NOMO-1 treated with dmso at 0.1 percent for 144 hours (cell line): ENCODE measurements around the gene TMPRSS12.
A peak's percentile ranks its signal among the peaks of the same experiment; 100 is the strongest.
"Not testable (repeated sequence)": the region's sequence is repeated elsewhere in the genome, so short reads cannot be mapped to it uniquely, and the experiment has no call there.

Source experiments
- DNase-seq: peaks from one replicate; lab custom pipeline; 2025; ENCODE audit not compliant: unreplicated experiment; lab: John Stamatoyannopoulos, UW

The TMPRSS12 gene, protein sequence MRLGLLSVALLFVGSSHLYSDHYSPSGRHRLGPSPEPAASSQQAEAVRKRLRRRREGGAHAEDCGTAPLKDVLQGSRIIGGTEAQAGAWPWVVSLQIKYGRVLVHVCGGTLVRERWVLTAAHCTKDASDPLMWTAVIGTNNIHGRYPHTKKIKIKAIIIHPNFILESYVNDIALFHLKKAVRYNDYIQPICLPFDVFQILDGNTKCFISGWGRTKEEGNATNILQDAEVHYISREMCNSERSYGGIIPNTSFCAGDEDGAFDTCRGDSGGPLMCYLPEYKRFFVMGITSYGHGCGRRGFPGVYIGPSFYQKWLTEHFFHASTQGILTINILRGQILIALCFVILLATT

GRCh38 chr12:50842637-50843493 is at the start of gene TMPRSS12:
Gene TMPRSS12 (plus strand): TSS chr12:50842926. CDS start chr12:50842965, 39 bp downstream.
- no peak for DNase-seq

DNA sequence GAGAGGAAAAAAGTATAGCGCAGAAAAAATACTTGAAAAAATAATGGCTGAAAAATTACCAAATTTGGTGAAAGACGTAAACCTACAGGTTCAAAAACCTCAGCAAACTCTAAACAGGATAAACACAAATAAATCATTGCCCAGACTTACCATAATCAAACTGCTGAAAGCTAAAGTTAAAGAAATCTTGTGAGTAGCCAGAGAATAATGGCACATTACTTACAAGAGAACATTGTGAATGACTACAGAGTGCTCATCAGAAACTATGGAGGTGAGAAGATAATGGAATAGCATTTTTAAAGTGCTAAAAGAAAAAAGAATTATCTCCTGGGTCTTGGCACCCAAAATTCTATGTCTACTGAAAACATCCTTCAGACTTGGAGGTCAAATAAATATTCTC is 42.8 kb upstream of the TMPRSS12 start:
- DNase-seq, result no peak

DNA sequence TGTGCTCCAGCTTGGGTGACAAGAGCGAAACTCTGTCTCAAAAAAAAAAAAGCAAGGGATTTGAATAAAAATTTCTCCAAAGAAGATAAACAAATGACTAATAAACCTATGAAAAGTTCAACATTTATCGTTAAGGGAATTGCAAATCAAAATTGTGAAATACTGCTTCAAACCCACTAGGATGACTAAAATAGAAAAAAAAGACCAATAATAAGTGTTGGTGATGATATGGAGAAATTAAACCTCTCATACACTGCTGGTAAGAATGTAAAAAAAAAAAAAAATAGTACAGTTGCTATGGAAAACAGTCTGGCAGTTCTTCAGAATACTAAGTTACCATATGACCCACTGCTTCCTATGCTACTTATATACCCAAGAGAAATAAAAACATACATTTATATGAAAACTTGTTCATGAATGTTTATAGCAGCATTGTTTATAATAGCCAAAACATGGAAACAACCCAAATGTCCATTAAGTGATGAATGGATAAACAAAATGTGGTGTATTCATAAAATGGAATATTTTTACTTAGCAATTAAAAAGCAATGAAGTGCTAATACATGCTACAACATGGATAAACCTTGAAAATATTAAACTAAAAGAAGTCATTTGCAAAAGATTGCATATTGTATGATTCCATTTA is 39.4 kb upstream of the TMPRSS12 start:
- DNase-seq, result no peak

GRCh38 chr12:50806176-50806575 is 36.5 kb upstream of the TMPRSS12 start:
- no peak for DNase-seq

- not testable (repeated sequence) for DNase-seq
Observed at GRCh38 chr12:50809131-50809530, 33.6 kb upstream of the TMPRSS12 start.

- DNase-seq, result not testable (repeated sequence)
Observed at GRCh38 chr12:50814921-50815320, 27.8 kb upstream of the TMPRSS12 start.

DNA sequence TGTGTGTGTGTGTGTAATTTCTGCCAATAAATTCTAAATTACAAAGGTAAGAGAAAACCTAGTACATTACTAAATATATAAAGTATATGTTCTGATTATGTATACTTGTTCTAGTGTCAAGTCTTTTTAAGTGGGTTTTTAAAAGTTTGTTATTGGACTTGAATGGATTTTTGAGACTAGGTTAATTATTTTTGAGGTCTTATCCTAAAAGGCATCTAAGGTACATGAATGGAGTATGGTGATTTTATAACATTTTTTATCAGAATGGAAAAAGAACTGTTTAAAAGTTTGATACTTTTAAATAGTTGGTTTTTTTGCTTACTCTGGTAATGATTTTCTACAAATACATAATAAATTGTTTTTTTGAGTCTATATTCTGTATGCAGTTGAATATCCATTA is 22.5 kb upstream of the TMPRSS12 start:
- DNase-seq, result no peak

GRCh38 chr12:50822082-50822481 is 20.6 kb upstream of the TMPRSS12 start:
- DNase-seq, result no peak

GRCh38 chr12:50823724-50824123 is 19.0 kb upstream of the TMPRSS12 start:
- DNase-seq, result not testable (repeated sequence)

DNA sequence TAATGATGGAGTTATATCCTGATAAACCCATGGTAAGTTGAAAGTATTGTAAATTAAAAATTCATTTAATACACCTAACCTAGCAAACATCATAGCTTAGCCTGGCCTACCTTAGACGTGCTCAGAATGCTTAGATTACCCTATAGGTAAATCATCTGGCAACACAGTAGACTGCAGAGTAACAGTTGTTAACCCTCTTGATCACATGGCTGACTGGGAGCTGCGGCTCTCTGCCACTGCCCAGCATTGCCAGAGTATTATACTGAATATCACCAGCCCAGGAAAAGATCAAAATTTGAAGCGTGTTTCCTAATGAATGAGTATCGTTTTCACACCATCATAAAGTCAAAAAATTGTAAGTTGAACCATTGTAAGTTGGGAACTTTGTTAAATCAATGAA is 17.8 kb upstream of the TMPRSS12 start:
- DNase-seq, result no peak

GRCh38 chr12:50825372-50825838 is 17.3 kb upstream of the TMPRSS12 start:
- peak; percentile 20 for DNase-seq

GRCh38 chr12:50828121-50828520 is 14.6 kb upstream of the TMPRSS12 start:
- no peak for DNase-seq

- DNase-seq, result no peak
Observed at GRCh38 chr12:50828886-50829285, 13.8 kb upstream of the TMPRSS12 start.

GRCh38 chr12:50833801-50834200 is 8.9 kb upstream of the TMPRSS12 start:
- DNase-seq, result not testable (repeated sequence)

DNA sequence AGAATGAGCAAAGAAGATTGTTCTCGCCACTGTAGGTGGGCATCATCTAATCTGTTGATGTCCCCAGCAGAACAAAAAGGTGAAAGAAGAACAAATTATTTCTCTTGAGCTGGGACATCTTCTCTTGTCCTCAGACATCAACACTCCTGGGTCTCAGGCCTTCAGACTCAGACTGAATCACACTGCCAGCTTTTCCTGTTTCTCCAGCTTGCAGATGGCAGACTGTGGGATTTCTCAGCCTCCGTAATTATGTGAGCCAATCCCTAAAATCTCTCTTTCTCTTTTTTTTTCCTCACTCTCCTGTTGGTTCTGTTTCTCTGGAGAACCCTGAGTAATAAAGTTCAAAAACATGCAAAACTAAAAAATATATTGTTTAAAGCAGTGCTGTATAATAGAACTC is 3.7 kb upstream of the TMPRSS12 start:
- no peak for DNase-seq

DNA sequence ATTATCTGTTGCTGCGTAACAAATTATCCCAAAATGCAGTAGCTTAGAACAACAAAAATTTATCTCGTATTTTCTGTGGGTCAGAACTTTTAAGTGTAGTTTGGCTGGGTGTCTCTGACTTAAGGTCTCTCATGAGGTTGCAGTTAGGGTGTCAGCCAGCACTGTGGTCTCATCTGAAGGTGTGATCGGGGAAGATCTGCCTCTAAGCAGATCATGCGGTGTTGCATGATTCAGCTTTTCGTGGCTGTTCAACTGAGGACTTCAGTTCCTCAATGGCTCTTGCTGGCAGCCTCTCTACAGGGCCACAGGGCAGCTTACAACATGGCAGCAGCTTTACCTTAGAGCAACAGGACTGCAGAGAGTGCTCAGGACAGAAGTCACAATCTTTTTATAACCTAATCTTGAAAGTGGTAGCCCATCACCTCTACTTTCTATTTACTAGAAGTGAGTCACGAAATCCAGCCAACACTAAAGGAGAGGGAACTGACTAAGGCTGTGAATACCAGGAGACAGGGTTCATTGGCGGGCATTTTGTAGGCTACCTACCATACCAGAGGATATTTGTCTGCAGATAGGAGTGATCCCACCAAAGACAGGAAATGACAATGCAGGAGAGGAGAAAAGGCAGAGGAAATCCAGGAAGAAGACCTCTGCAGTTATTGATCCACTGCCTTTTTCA is 1.8 kb upstream of the TMPRSS12 start:
- DNase-seq, result no peak

- no peak for DNase-seq
Observed at GRCh38 chr12:50841716-50842531, 802 bp upstream of the TMPRSS12 start.

DNA sequence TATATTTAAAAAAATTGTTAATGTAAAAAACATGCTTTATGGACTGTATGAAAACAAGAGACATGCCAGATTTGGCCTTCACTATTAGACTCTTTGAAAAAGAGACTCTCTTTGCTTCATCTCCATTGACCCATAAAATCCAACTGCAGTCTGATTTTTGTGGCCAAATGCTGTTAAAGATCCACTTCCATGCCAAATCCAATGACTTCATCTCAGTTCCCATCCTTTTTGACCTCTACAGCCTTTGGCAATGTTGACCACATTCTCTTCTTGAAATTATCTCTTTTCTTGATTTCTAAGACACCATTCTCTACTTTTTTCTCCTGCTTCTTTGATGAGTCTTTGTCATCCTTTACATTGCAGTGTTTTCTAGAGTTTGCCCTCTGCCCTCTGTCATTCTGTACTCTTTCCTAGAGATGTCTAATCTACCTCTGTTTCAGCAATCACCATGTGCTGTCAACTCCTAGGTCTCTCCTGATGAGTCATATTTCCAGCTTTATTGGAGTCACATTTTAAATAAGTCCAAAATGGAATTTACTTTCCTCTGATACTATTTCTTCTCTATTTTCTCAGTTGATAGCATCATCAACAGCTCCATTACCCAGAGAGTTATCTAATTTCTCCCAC is 2.4 kb downstream of the TMPRSS12 start:
- DNase-seq, result no peak

DNA sequence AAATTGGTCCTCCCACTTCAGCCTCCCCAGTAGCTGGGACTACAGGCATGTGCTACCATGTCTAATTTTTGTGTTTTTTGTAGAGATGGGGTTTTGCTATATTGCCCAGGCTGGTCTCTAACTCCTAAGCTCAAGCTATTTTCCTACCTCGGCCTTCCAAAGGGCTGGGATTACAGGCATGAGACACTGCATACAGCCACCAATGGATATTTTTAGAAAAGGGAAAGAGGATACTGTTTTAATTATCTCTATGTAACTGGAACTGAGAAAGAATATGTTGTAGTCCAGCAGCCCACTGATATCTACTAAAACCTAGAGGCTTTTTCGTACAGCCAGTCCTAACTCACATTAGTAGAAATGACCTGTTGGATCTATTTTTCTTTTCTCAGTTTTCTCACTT is 6.2 kb downstream of the TMPRSS12 start:
- DNase-seq, result no peak

GRCh38 chr12:50855218-50855617 is 12.5 kb downstream of the TMPRSS12 start:
- DNase-seq, result not testable (repeated sequence)
